IPS-11a (cell line): ENCODE measurements around the gene ESRRA.

ENCODE experiments used
- H3K4me3 ChIP-seq: one replicate; pipeline ENCODE4 v1.5.1; 2013; ENCODE audit warnings: low read depth, low read length, control low read depth

Gene ESRRA

GRCh38 chr11:64327375-64327774 lies 22.1 kb downstream of the ESRRA start:
- H3K4me3 ChIP-seq = no peak overlapping the region

GRCh38 chr11:64327993-64328392 lies 22.7 kb downstream of the ESRRA start:
- H3K4me3 ChIP-seq = no peak overlapping the region

- no peak overlapping the region for H3K4me3 ChIP-seq
Measured at GRCh38 chr11:64330888-64331287, 25.6 kb downstream of the ESRRA start.

- no peak overlapping the region for H3K4me3 ChIP-seq
Measured at GRCh38 chr11:64331569-64332371, 26.4 kb downstream of the ESRRA start.

GRCh38 chr11:64333556-64333955 lies 28.2 kb downstream of the ESRRA start:
- no peak overlapping the region for H3K4me3 ChIP-seq

- no peak overlapping the region for H3K4me3 ChIP-seq
Measured at GRCh38 chr11:64334764-64335735, 29.7 kb downstream of the ESRRA start.

GRCh38 chr11:64337538-64338249 lies 32.4 kb downstream of the ESRRA start:
- H3K4me3 ChIP-seq = no peak overlapping the region

- H3K4me3 ChIP-seq = no peak overlapping the region
Measured at GRCh38 chr11:64338716-64339115, 33.4 kb downstream of the ESRRA start.

GRCh38 chr11:64339286-64339685 lies 34.0 kb downstream of the ESRRA start:
- H3K4me3 ChIP-seq = no peak overlapping the region

- peak within 1 kb of the TSS; percentile 50 for H3K4me3 ChIP-seq
Measured at GRCh38 chr11:64339754-64340408, 34.6 kb downstream of the ESRRA start, which contains the start of gene CCDC88B. Gene CCDC88B (plus strand): TSS chr11:64340204. CDS start chr11:64340267, 63 bp downstream.

- H3K4me3 ChIP-seq = peak overlapping the region; percentile 50
Measured at GRCh38 chr11:64340671-64341335, 35.5 kb downstream of the ESRRA start.

- H3K4me3 ChIP-seq = no peak overlapping the region
Measured at GRCh38 chr11:64341429-64341828, 36.1 kb downstream of the ESRRA start.

- no peak overlapping the region for H3K4me3 ChIP-seq
Measured at GRCh38 chr11:64341851-64342791, 36.8 kb downstream of the ESRRA start.

- H3K4me3 ChIP-seq = no peak overlapping the region
Measured at GRCh38 chr11:64342869-64343745, 37.8 kb downstream of the ESRRA start.

- no peak overlapping the region for H3K4me3 ChIP-seq
Measured at GRCh38 chr11:64343767-64344559, 38.6 kb downstream of the ESRRA start.

- no peak overlapping the region for H3K4me3 ChIP-seq
Measured at GRCh38 chr11:64344787-64345186, 39.5 kb downstream of the ESRRA start.
